ENCODE results near the gene EPHA7.

Gene EPHA7

GRCh38 chr6:93393554-93394074, 25.7 kb downstream of the EPHA7 start:
- Histone ChIP-seq H3K27me3 (ENCODE audit: low read depth, low read length) (no peaks in the 10 kb centered on the region), H3K36me3 (replicated peaks; ENCODE audit: low read depth, low read length) (no peaks in the 10 kb centered on the region), H3K4me3 (ENCODE audit: low read length) (no peak overlapping the region), H3K27ac (ENCODE audit: low read length) (no peak overlapping the region), H3K4me2 (ENCODE audit: low read length) (no peak overlapping the region), H3K4me1 (ENCODE audit: low read length) (no peaks in the 10 kb centered on the region), H4K20me1 (ENCODE audit: insufficient read depth, low read length) (no peaks in the 10 kb centered on the region), H3K9ac (ENCODE audit: low read length) (no peak overlapping the region), H3K79me2 (ENCODE audit: low read length) (no peaks in the 10 kb centered on the region), H3K9me3 (ENCODE audit: insufficient read depth, low read length) (no peaks in the 10 kb centered on the region), H2AFZ (ENCODE audit: low read depth, low read length) (no peak overlapping the region)
- TF ChIP-seq CTCF (IDR thresholded peaks at IDR 0.05; ENCODE audit: low read depth, low read length), result no peak
- TF ChIP-seq EZH2phosphoT487 (IDR thresholded peaks at IDR 0.05; ENCODE audit: low read depth), result no peak

GRCh38 chr6:93392797-93393196, 26.6 kb downstream of the EPHA7 start:
- no peak overlapping the region for H3K4me3 ChIP-seq (ENCODE audit: low read length)
- no peak overlapping the region for H2AFZ ChIP-seq (ENCODE audit: low read depth, low read length)
- no peaks in the 10 kb centered on the region for H3K79me2 ChIP-seq (ENCODE audit: low read length)
- H3K4me1 ChIP-seq (ENCODE audit: low read length), result no peaks in the 10 kb centered on the region
- H3K4me2 ChIP-seq (ENCODE audit: low read length), result no peak overlapping the region
- H3K36me3 ChIP-seq (replicated peaks; ENCODE audit: low read depth, low read length), result no peaks in the 10 kb centered on the region
- H4K20me1 ChIP-seq (ENCODE audit: insufficient read depth, low read length), result no peaks in the 10 kb centered on the region
- no peak overlapping the region for H3K27ac ChIP-seq (ENCODE audit: low read length)
- no peaks in the 10 kb centered on the region for H3K27me3 ChIP-seq (ENCODE audit: low read depth, low read length)
- no peaks in the 10 kb centered on the region for H3K9me3 ChIP-seq (ENCODE audit: insufficient read depth, low read length)
- TF ChIP-seq CTCF (IDR thresholded peaks at IDR 0.05; ENCODE audit: low read depth, low read length) (no peak), EZH2phosphoT487 (IDR thresholded peaks at IDR 0.05; ENCODE audit: low read depth) (no peak)
- H3K9ac ChIP-seq (ENCODE audit: low read length), result no peak overlapping the region

GRCh38 chr6:93391965-93392364, 27.4 kb downstream of the EPHA7 start:
- Histone ChIP-seq H3K9ac (ENCODE audit: low read length) (no peak overlapping the region), H3K9me3 (ENCODE audit: insufficient read depth, low read length) (no peaks in the 10 kb centered on the region), H3K27me3 (ENCODE audit: low read depth, low read length) (no peaks in the 10 kb centered on the region), H3K79me2 (ENCODE audit: low read length) (no peaks in the 10 kb centered on the region), H3K4me2 (ENCODE audit: low read length) (no peak overlapping the region), H2AFZ (ENCODE audit: low read depth, low read length) (no peak overlapping the region), H3K27ac (ENCODE audit: low read length) (no peak overlapping the region), H4K20me1 (ENCODE audit: insufficient read depth, low read length) (no peaks in the 10 kb centered on the region), H3K4me3 (ENCODE audit: low read length) (no peak overlapping the region), H3K4me1 (ENCODE audit: low read length) (no peaks in the 10 kb centered on the region), H3K36me3 (replicated peaks; ENCODE audit: low read depth, low read length) (no peaks in the 10 kb centered on the region)
- no peak for TF ChIP-seq EZH2phosphoT487 (IDR thresholded peaks at IDR 0.05; ENCODE audit: low read depth)
- TF ChIP-seq CTCF (IDR thresholded peaks at IDR 0.05; ENCODE audit: low read depth, low read length), result no peak

DNA sequence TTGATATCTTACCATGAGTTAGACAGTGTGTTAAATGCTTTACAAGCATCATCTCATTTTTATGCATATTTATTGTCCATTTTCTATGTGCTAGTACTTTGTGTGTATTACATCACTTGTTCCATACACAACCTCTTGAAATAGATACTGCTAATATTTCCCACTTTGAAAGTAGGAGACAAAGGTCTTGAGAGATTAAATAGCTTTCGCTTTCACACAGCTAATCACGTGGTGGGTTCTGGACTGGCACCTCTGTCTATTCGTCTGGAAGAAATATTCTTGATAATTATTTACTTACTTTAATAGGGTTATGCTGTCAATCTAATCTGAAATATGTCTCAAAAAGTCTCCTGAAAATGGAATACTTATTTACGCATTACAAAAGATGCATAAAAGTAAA, 30.2 kb downstream of the EPHA7 start:
- H2AFZ ChIP-seq (ENCODE audit: low read depth, low read length), result no peak overlapping the region
- H3K9ac ChIP-seq (ENCODE audit: low read length), result no peak overlapping the region
- TF ChIP-seq CTCF (IDR thresholded peaks at IDR 0.05; ENCODE audit: low read depth, low read length), result no peak
- no peak for TF ChIP-seq EZH2phosphoT487 (IDR thresholded peaks at IDR 0.05; ENCODE audit: low read depth)
- H3K4me1 ChIP-seq (ENCODE audit: low read length), result no peaks in the 10 kb centered on the region
- H3K27ac ChIP-seq (ENCODE audit: low read length), result no peak overlapping the region
- no peak overlapping the region for H3K4me3 ChIP-seq (ENCODE audit: low read length)
- H3K4me2 ChIP-seq (ENCODE audit: low read length), result no peak overlapping the region
- H3K79me2 ChIP-seq (ENCODE audit: low read length), result no peaks in the 10 kb centered on the region
- H3K27me3 ChIP-seq (ENCODE audit: low read depth, low read length), result no peaks in the 10 kb centered on the region
- H4K20me1 ChIP-seq (ENCODE audit: insufficient read depth, low read length), result no peaks in the 10 kb centered on the region
- H3K9me3 ChIP-seq (ENCODE audit: insufficient read depth, low read length), result no peaks in the 10 kb centered on the region
- no peaks in the 10 kb centered on the region for H3K36me3 ChIP-seq (replicated peaks; ENCODE audit: low read depth, low read length)

All from OCI-LY3 (cell line).